Prostate gland (tissue), 2 donors: ENCODE data around the gene OR4K1.

Source experiments
- CTCF ChIP-seq, 4 experiments: fragments of 200-600 bp in 2 of 4; fragments of 450-650 bp in 2 of 4; sonication (generic) in 2 of 4; IDR thresholded peaks; 1 replicate in 3 of 4; 2 replicates in 1 of 4; pipeline ENCODE4 v1.5.1; 2016 to 2019; ENCODE audit warnings: antibody characterized with exemption in 4 of 4, mild to moderate bottlenecking in 2 of 4, moderate library complexity in 2 of 4
- POLR2A ChIP-seq: fragments of 450-650 bp; IDR thresholded peaks from one replicate; pipeline ENCODE4 v1.6.1; 2016; ENCODE audit warnings: antibody characterized with exemption, mild to moderate bottlenecking
- POLR2AphosphoS5 ChIP-seq: sonication (generic); formaldehyde crosslinking; IDR thresholded peaks from one replicate; pipeline ENCODE4 v1.6.1; 2017; ENCODE audit warnings: antibody characterized with exemption

- TF ChIP-seq CTCF (IDR thresholded peaks at IDR 0.05) (no peak), POLR2A (no peak), POLR2AphosphoS5 (no peak)
These were observed 11.0 kb downstream of the OR4K1 start for GRCh38 chr14:19941668-19942067.
